ENCODE data around the gene TTC38. TPM values are rescaled to one million over a fixed set of nuclear protein-coding genes. Genes with fewer than 3 reads are reported as not detected.

Gene TTC38
- polyA plus RNA-seq, 2 of the 4 experiments (the other 2 are of a cell fraction) = 12.4 to 22.1 TPM

DNA sequence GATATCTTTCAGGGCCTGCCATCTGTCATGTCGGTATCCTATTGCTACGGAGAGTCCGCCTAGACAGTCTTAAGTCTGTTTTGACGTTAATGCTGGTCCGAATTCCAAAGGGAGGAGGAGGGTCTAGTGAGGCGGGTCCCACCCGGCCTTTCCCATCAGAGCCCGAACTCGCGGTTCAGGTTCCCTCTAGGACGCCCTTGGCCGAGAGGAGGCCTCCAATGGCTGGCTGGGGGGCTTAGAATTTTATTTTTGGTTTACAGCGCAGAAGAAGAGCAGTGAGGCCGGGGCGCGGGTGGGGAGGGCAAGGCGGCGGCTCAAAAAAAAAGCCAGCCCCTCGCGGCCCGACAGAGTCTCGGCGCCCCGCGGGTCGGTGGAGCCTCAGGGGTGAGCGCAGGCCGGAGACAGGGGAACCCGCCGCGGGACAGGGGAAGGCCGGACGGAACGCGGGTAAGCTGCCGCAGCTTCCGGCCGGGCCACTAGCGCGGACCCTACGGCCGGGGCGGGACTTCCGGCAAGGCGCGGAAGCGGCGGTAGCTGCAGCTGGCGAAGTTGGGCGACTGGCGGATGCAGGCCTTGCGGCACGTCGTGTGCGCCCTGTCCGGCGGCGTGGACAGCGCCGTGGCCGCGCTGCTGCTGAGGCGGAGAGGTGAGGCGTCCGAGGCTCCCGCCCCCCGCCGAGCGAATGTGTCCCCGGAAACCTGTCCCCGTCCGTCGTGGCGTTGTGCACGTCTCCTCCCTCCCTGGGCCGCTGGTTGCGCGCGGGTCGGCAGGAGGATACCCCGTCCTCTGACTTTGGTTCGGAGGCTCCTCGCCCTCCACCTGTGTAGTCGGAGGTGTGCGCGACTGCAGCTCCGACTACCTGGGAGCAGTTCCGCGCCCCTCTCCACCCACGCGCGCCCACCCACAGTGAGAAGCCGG lies 67.7 kb downstream of the TTC38 start, which contains the start of gene TRMU (continued):
- TF ChIP-seq BHLHE40 (IDR thresholded peaks at IDR 0.05; ENCODE audit: low read depth, low read length) (no peak), SMC3 (IDR thresholded peaks at IDR 0.05) (no peak), HOXB5 (CRISPR knock-in tag; IDR thresholded peaks at IDR 0.05) (no peak), CHD4 (IDR thresholded peaks at IDR 0.05; ENCODE audit: borderline replicate concordance) (no peak), NR3C1 (IDR thresholded peaks at IDR 0.05) (no peak), HEYL (CRISPR knock-in tag; IDR thresholded peaks at IDR 0.05) (no peak), KDM1A (IDR thresholded peaks at IDR 0.05; ENCODE audit: low read depth) (no peak), TP53 (CRISPR knock-in tag; IDR thresholded peaks at IDR 0.05) (no peak), CBX8 (IDR thresholded peaks at IDR 0.05) (no peak), POLR2AphosphoS2 (conservative IDR thresholded peaks at IDR 0.05; ENCODE audit: low read length) (no peak), HOXA7 (CRISPR knock-in tag; IDR thresholded peaks at IDR 0.05) (no peak), CHD2 (IDR thresholded peaks at IDR 0.05; ENCODE audit: low read length, partially characterized antibody) (no peak), RFX5 (IDR thresholded peaks at IDR 0.05) (no peak), ZNF302 (CRISPR knock-in tag; IDR thresholded peaks at IDR 0.05) (no peak), ZFP36 (IDR thresholded peaks at IDR 0.05; ENCODE audit: borderline replicate concordance, partially characterized antibody) (no peak), RCOR1 (IDR thresholded peaks at IDR 0.05; ENCODE audit: low read depth, low read length) (no peak), RARB (CRISPR knock-in tag; IDR thresholded peaks at IDR 0.05) (no peak), KDM5A (IDR thresholded peaks at IDR 0.05) (0 out of 2 replicates have a peak, but pooled peaks have one; percentile 51), JUN (IDR thresholded peaks at IDR 0.05) (peak in 1 of 2 experiments; percentile 82; a peak in 3 of 5 replicates), PHF8 (IDR thresholded peaks at IDR 0.05; ENCODE audit: borderline replicate concordance, low read depth) (peak; percentile 44; the same call in 1 of the 2 replicates), TFCP2L1 (CRISPR knock-in tag; IDR thresholded peaks at IDR 0.05) (no peak), HOXB13 (CRISPR knock-in tag; IDR thresholded peaks at IDR 0.05; ENCODE audit: low read depth) (no peak)
- TF ChIP-seq, protein P1, sequence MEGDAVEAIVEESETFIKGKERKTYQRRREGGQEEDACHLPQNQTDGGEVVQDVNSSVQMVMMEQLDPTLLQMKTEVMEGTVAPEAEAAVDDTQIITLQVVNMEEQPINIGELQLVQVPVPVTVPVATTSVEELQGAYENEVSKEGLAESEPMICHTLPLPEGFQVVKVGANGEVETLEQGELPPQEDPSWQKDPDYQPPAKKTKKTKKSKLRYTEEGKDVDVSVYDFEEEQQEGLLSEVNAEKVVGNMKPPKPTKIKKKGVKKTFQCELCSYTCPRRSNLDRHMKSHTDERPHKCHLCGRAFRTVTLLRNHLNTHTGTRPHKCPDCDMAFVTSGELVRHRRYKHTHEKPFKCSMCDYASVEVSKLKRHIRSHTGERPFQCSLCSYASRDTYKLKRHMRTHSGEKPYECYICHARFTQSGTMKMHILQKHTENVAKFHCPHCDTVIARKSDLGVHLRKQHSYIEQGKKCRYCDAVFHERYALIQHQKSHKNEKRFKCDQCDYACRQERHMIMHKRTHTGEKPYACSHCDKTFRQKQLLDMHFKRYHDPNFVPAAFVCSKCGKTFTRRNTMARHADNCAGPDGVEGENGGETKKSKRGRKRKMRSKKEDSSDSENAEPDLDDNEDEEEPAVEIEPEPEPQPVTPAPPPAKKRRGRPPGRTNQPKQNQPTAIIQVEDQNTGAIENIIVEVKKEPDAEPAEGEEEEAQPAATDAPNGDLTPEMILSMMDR (IDR thresholded peaks at IDR 0.05) = no peak
- TF ChIP-seq, protein P2, sequence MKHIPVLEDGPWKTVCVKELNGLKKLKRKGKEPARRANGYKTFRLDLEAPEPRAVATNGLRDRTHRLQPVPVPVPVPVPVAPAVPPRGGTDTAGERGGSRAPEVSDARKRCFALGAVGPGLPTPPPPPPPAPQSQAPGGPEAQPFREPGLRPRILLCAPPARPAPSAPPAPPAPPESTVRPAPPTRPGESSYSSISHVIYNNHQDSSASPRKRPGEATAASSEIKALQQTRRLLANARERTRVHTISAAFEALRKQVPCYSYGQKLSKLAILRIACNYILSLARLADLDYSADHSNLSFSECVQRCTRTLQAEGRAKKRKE (CRISPR knock-in tag; IDR thresholded peaks at IDR 0.05; ENCODE audit: low read depth) = no peak
- TF ChIP-seq, protein P3, sequence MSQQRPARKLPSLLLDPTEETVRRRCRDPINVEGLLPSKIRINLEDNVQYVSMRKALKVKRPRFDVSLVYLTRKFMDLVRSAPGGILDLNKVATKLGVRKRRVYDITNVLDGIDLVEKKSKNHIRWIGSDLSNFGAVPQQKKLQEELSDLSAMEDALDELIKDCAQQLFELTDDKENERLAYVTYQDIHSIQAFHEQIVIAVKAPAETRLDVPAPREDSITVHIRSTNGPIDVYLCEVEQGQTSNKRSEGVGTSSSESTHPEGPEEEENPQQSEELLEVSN (IDR thresholded peaks at IDR 0.05; ENCODE audit: borderline replicate concordance, low read depth) = peak; percentile 41; the same call in 1 of the 2 replicates
- TF ChIP-seq, protein P4, sequence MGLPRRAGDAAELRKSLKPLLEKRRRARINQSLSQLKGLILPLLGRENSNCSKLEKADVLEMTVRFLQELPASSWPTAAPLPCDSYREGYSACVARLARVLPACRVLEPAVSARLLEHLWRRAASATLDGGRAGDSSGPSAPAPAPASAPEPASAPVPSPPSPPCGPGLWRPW (IDR thresholded peaks at IDR 0.05) = no peak
- TF ChIP-seq, protein P5, sequence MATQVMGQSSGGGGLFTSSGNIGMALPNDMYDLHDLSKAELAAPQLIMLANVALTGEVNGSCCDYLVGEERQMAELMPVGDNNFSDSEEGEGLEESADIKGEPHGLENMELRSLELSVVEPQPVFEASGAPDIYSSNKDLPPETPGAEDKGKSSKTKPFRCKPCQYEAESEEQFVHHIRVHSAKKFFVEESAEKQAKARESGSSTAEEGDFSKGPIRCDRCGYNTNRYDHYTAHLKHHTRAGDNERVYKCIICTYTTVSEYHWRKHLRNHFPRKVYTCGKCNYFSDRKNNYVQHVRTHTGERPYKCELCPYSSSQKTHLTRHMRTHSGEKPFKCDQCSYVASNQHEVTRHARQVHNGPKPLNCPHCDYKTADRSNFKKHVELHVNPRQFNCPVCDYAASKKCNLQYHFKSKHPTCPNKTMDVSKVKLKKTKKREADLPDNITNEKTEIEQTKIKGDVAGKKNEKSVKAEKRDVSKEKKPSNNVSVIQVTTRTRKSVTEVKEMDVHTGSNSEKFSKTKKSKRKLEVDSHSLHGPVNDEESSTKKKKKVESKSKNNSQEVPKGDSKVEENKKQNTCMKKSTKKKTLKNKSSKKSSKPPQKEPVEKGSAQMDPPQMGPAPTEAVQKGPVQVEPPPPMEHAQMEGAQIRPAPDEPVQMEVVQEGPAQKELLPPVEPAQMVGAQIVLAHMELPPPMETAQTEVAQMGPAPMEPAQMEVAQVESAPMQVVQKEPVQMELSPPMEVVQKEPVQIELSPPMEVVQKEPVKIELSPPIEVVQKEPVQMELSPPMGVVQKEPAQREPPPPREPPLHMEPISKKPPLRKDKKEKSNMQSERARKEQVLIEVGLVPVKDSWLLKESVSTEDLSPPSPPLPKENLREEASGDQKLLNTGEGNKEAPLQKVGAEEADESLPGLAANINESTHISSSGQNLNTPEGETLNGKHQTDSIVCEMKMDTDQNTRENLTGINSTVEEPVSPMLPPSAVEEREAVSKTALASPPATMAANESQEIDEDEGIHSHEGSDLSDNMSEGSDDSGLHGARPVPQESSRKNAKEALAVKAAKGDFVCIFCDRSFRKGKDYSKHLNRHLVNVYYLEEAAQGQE (IDR thresholded peaks at IDR 0.05) = no peak
- TF ChIP-seq, protein P6, sequence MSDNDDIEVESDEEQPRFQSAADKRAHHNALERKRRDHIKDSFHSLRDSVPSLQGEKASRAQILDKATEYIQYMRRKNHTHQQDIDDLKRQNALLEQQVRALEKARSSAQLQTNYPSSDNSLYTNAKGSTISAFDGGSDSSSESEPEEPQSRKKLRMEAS (IDR thresholded peaks at IDR 0.05) = peak; percentile 84
- TF ChIP-seq, protein P7, sequence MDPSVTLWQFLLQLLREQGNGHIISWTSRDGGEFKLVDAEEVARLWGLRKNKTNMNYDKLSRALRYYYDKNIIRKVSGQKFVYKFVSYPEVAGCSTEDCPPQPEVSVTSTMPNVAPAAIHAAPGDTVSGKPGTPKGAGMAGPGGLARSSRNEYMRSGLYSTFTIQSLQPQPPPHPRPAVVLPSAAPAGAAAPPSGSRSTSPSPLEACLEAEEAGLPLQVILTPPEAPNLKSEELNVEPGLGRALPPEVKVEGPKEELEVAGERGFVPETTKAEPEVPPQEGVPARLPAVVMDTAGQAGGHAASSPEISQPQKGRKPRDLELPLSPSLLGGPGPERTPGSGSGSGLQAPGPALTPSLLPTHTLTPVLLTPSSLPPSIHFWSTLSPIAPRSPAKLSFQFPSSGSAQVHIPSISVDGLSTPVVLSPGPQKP (IDR thresholded peaks at IDR 0.05; ENCODE audit: low read depth, low read length) = no peak
